NCI-H2171 (cell line): ENCODE data around the gene RAD51AP1.

Experiments
- DNase-seq: peaks from one replicate; lab custom pipeline; 2025; lab: John Stamatoyannopoulos, UW

The RAD51AP1 gene

GRCh38 chr12:4552191-4552590, 13.5 kb downstream of the RAD51AP1 start:
- no peak for DNase-seq

DNA sequence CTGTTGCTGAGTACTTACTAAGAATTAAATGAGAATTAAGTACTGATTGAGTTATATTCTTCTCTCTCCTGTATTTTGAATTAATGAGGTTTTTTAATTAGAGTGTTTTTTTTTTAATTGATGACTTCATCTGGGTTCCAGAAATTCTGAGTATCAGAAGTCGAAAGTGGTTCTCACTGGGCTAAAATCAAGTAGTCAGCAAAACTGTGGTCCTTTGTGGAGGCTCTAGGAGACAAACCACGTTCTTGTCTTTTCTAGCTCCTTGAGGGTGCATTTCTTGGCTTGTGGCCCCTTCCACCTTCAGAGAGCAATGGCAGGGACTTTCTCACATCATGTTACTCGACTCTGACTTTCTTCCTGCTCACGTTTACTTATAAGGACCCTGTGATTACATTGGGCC, 15.3 kb downstream of the RAD51AP1 start:
- DNase-seq, result no peak

DNA sequence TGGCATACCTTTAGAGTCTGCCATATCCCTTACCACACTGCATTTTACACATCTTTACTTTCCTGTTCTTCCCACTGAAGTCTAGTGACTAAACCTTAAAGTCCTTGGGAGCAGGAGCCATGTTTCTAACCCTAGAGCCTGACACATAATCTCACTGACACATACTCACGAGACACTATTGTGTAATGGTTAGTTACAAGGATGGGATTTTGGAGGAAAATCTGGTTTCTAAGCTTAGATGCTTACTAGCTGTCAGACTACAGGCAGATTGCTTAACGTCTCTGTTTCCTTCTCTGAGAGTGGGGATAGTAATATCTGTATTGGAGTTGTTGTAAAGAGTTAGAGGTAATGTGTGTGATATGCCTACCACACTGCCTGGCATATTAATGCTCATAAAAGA, 17.1 kb downstream of the RAD51AP1 start:
- DNase-seq, result no peak

DNA sequence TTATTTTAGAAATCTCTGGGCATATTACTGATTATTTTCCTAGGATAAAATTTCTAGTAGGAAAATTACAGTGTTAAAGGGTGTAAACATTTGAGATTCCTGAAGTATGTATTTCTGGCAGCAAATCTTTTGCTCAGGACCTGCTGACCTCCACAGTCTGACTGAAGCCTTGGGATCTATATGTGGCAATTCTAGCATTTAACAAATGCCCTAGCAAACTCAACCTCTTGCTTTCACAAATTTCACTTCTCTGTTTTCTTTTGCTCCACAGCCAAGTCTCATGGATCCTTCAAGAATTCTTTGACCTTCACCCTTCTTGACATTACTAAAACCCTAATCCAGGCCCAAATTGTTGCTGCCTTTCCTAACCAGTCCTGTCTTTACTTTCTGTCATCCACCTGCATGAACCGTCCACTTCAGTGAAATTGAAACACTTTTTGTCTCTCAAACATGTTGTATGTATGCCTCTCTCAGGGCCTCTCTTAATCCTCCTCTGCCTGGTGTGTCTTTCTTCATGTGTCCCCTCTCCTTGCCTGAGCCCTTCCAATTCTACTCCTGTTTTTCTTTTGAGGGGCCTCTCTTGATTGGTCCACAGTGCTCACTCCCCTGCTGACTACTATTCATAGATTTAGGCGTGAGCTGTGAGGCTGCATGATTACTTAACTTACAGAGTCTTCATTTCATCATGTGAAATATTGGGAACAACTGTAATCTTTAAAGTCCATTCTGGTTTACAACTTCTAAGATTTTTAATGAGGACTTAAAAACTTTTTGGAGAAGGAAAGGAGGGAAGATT, 18.2 kb downstream of the RAD51AP1 start:
- DNase-seq, result no peak

- DNase-seq, result no peak
Measured at GRCh38 chr12:4557586-4557985, 18.9 kb downstream of the RAD51AP1 start.

DNA sequence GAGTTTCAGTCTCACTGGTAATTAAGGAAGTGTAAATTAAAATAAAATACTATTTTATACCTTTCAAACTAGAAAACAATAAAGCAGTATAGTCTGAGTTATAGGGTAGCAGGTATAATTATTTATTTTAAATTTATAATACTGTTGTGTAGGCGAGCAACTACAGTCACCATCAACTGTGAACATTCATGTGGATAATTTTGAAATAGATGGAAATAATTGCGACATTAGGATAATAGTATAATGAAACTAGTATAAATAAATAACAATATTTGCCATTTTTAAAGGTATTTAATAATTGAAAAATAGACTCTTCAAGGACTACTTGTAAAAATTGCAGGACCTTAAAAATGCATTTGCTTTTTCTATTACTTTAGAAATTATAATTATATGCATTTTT, 19.5 kb downstream of the RAD51AP1 start:
- DNase-seq, result no peak

DNA sequence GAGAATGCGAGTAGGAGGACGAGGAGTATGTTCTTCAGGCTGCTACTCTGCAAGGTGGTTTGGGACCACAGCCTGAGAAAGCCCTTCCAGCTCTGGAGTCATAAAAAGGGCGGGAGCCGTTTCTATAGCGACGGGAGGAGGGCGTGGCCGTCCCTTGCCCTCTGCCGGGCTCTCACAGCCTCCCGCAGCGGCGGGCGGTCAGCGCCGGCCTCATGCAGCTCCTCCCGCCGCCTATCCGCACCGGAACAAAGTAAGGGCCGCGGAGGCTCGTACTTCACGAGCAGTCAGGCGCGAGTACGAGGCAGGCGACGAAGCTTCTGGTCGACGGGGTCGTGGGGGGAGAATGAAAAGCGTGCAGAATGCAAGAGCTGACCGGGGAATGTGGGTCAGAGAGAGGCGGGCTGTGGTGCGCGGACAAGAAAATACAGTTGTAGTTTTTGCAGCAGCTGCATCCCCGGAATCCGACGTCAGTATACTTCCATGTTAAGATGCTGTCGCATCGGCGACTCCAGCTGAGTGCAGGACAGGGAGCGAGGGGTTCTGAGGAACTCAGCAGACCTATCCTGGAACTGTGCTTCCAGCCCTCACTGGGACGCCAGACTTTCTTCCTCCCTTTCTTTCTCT, 23.5 kb downstream of the RAD51AP1 start, which contains the start of gene DYRK4:
TSS of gene DYRK4 (plus strand) at position 175 of the 624 bp plus-strand sequence. CDS start at position 213, 38 bp downstream.
- no peak for DNase-seq

GRCh38 chr12:4563336-4563735, 24.6 kb downstream of the RAD51AP1 start:
- DNase-seq, result no peak

DNA sequence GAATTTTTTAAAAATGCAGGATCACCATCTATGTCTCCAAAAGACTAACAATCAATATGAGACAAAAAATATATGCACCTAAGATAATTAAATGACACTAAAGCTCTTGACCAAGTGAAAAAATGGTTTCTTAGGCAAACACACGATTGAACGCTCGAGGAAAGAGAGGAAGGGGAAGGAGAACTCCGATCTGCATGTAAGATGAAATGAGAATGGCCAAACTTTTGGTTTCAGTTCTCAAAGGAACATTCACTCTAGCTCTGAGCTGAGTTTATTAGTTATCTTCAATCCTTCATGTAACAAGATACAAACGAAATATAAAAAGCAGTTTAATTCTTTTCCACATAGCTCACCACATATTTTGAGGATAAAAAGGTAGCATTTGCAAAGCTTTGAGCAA, 26.1 kb downstream of the RAD51AP1 start:
- no peak for DNase-seq

GRCh38 chr12:4566474-4566873, 27.8 kb downstream of the RAD51AP1 start:
- no peak for DNase-seq

DNA sequence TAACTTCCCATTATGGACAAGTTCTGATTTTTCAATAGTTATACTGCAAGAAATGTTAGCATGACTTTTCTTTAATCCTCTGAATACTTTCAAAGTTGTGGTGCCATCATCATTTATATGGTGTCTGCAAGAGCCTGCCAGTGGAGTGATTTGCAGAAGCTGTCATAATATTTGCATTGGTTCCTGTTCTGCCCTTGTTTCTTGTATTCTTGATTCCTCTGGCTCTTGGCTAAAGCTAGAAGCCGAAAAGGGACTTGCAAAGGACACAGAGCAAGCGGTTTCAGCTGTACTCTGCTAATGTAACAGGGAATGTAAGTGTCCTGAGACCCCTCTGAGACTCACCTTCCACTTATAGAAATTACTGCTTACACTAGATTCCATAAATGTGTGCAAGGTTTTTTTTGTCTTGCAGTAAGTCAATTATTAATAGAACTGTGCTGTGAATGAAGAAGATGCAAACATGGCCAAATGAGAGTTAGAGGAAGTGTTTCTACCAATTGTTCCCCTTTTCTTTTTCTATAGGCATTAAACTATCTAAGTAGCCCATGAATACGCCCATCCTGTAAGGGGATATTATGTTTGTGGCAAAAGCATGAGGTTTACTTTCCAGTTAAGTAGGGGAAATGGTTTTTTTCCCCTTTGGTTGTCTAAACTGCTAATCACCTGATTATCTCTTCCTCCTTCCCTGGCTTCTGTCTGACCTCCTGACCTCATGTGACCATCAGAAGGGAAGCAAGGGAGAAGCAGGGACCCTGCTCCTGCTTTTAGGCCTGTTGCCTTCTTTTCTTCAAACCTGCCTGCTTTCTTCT, 28.6 kb downstream of the RAD51AP1 start:
- no peak for DNase-seq

DNA sequence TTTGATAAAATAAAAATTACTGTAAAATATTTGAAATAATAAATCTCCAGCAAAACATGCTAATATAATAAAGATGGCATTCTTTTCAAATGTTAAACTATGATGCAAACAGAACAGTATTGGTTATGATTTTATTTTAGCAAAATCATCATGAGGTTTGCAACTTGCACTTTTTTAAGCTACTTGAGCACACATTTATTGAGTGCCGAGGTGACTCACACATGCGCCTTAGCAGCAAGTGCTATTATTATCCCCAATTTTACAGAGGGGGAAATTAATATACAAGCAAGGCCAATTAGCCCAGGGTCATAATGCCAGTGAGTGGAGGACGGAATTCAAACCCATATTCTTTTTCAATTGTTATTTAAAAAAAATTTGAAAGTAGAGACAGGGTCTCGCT, 30.6 kb downstream of the RAD51AP1 start:
- no peak for DNase-seq

- no peak for DNase-seq
Measured at GRCh38 chr12:4572680-4573079, 34.0 kb downstream of the RAD51AP1 start.

GRCh38 chr12:4579305-4580102, 40.8 kb downstream of the RAD51AP1 start:
- no peak for DNase-seq

DNA sequence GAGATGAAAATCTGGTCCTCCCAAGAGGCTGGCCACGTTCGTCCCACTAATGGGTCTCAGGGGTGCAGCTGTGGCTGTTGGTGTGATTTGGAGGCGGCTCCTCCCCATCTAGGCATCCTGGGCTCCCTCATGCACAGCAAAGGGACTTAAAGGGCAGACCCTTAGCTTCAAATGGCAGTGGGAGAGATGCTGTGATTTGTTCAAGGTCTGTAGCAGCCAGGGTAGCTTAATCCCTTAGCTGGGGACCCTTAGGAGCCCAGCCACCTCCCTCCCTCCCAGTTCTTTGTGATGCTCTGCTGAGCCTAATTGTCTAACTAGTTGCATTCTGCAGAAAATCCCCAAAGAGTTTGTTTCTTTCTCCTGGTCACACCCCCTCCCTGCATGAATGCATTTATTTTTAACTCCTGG, 41.6 kb downstream of the RAD51AP1 start:
- DNase-seq, result no peak

DNA sequence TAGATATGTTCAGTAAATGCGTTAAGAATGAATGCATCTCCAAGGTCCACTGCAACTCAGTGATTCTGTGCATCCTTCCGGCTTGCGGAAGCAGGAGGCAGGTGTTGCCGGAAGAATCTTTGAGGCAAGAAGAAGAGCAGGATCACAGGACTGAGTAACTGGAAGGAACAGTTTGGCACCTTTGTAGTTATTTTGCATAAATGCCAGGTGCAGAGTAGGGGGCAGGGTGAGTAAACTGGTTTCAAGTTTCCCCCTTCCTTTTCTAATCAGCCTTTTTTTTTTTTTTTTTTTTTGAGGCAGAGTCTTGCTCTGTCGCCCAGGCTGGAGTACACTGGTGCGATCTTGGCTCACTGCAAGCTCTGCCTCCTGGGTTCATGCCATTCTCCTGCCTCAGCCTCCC, 45.6 kb downstream of the RAD51AP1 start:
- DNase-seq, result no peak

- no peak for DNase-seq
Measured at GRCh38 chr12:4584896-4585295, 46.2 kb downstream of the RAD51AP1 start.

- DNase-seq, result no peak
Measured at GRCh38 chr12:4586500-4586899, 47.8 kb downstream of the RAD51AP1 start.

- no peak for DNase-seq
Measured at GRCh38 chr12:4587108-4587507, 48.4 kb downstream of the RAD51AP1 start.

DNA sequence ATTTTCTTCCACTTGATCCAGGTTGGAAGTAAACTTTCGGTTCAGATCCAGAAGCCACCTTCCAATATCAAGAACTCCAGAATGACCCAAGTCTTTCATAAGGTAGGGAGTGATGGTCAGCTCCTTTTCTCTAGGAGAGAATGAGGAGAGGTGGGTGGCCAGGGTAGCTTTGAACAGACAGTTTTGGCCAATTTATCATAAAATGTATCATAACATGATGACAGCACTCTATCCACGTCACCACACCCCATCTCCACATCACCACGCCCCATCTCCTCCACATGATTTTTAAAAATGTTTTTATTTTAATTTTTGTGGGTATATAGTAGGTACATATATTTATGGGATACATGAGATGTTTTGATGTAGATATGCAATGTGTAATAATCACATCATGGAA, 50.2 kb downstream of the RAD51AP1 start:
- no peak for DNase-seq

GRCh38 chr12:4589941-4590340, 51.3 kb downstream of the RAD51AP1 start:
- DNase-seq, result no peak

GRCh38 chr12:4591180-4591687, 52.5 kb downstream of the RAD51AP1 start:
- no peak for DNase-seq
